ENCODE measurements around the gene PTPN14. TPM values are rescaled to one million over a fixed set of nuclear protein-coding genes. Genes with fewer than 3 reads are reported as not detected.

Gene PTPN14
- total RNA-seq, 6 donors from 2014 or later, result 15.4 to 42.9 (median 27.0) TPM

DNA sequence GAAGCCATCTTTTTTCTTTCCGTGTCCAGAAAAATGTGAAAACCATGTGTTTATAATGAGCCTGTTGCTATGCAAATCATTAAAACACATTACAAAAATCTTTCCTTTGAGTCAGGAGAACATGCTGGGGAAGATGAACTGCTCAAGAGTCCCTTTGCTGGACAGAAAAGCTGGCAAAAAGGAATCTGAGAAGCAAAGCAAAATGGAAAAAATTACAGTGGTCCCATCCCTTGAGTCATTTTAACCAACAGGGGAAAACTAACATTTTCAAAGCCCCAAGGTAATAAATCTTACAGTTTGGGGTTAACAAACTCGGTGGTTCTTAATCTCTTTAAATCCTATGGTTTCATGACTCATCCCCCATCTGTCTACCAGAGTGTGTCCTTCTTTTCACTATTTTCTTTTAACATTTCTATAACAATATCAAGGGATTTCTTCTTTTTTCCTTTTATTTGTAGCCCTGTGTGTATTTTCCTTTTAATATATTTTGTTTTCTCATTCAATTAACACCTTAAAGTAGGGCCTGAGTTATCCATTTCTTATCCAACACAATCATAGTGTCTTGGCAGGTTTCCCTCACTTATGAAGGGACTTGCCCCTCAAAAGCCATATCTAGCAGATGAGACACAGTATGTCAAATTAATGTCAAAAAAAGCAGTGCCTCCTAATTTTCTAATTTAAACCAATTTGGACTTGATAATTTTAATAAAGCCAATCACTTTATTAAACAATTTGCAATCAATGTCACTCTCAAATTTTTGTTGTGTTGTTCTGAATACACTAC, 105.4 kb downstream of the PTPN14 start:
- Histone ChIP-seq H3K27ac (no peak overlapping the region), H3K27me3 (no peaks in the 10 kb centered on the region), H3K4me1 (peaks cover 0 to 3% (median 0%) of the 10 kb centered on the region in 4 donors), H3K36me3 (peaks cover 0 to 6% (median 0%) of the 10 kb centered on the region in 4 donors), H3K9me3 (no peaks in the 10 kb centered on the region), H3K4me3 (no peak overlapping the region)
- DNase-seq (no peak), ATAC-seq (ENCODE audit: low FRiP score in 2 of 2) (peak in 1 of 2 donors; percentile 78)
- no peak for TF ChIP-seq POLR2AphosphoS5 (IDR thresholded peaks at IDR 0.05)
- TF ChIP-seq, protein P1, sequence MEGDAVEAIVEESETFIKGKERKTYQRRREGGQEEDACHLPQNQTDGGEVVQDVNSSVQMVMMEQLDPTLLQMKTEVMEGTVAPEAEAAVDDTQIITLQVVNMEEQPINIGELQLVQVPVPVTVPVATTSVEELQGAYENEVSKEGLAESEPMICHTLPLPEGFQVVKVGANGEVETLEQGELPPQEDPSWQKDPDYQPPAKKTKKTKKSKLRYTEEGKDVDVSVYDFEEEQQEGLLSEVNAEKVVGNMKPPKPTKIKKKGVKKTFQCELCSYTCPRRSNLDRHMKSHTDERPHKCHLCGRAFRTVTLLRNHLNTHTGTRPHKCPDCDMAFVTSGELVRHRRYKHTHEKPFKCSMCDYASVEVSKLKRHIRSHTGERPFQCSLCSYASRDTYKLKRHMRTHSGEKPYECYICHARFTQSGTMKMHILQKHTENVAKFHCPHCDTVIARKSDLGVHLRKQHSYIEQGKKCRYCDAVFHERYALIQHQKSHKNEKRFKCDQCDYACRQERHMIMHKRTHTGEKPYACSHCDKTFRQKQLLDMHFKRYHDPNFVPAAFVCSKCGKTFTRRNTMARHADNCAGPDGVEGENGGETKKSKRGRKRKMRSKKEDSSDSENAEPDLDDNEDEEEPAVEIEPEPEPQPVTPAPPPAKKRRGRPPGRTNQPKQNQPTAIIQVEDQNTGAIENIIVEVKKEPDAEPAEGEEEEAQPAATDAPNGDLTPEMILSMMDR (IDR thresholded peaks at IDR 0.05), result no peak
- no peak for TF ChIP-seq POLR2A (IDR thresholded peaks at IDR 0.05)
- no peak for TF ChIP-seq EP300 (IDR thresholded peaks at IDR 0.05)
- WGBS, 2 donors, result 59 to 67% methylated on average over 2 of the region's 2 CpGs

DNA sequence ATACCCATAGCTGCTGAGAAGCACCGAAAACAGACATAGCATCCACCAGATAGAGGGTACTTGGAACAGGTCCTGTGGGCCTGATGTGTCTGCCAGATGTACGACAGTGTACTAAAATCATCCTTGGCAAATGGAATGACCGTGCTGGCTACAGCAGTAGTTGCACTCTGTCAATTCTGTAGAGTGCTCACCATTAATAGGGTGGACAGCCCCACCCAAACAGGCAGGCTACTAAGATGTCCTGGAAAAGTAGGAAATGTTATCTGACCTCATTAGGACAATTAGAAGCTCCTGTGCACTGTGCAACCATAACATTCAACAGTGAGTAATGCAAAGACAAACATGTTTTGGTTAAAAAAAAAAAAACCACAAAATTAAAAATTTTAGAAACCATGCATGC, 106.2 kb downstream of the PTPN14 start:
- peak in 1 of 2 donors; percentile 27 for ATAC-seq (ENCODE audit: low FRiP score in 2 of 2)
- WGBS, 2 donors, result 89 to 93% methylated on average over 3 of the region's 3 CpGs
- no peak for DNase-seq
- H3K4me1 ChIP-seq, result peaks cover 0 to 10% (median 3%) of the 10 kb centered on the region in 4 donors
- H3K27me3 ChIP-seq, result no peaks in the 10 kb centered on the region
- TF ChIP-seq, protein P1 (IDR thresholded peaks at IDR 0.05), result no peak
- TF ChIP-seq EP300 (IDR thresholded peaks at IDR 0.05) (no peak), POLR2AphosphoS5 (IDR thresholded peaks at IDR 0.05) (no peak), POLR2A (IDR thresholded peaks at IDR 0.05) (no peak)
- H3K27ac ChIP-seq, result no peak overlapping the region
- no peak overlapping the region for H3K4me3 ChIP-seq
- H3K9me3 ChIP-seq, result no peaks in the 10 kb centered on the region
- H3K36me3 ChIP-seq, result no peaks in the 10 kb centered on the region

DNA sequence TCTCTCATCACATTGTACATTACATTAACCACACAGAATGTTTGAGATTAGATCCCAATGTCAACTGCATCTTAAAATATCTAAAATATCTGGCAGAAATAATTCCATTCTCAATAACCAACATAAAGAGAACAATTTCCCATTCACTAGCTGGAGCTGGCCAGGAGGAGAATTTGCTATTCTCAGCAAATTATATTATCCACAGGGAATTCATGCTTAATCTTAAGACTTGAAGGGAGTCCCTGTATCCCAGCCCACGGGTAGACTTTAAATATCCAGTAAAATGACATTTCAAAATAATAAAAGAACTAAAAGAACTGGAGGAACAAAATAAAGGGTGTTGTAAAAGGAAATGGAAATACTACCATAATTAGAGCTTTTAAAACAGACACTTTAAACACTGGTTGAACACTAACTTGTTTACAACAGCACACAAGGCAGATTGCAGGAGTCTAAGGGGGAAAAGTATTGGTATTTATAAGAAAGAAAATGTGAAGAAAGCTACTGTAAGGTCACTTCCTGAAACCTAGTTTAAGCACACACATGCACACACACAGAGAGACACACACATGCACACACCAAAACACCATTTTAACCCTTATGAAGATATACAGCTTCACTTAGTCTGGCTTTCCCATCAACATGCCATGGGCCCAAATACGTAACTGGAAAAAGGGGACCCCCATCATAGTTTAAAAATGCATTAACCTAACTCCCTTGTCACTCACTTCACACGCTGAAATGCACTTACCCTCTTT, 107.0 kb downstream of the PTPN14 start:
- WGBS, 2 donors, result 56 to 87% methylated on average over 3 of the region's 3 CpGs
- no peak for TF ChIP-seq POLR2AphosphoS5 (IDR thresholded peaks at IDR 0.05)
- TF ChIP-seq POLR2A (IDR thresholded peaks at IDR 0.05), result no peak
- TF ChIP-seq, protein P1 (IDR thresholded peaks at IDR 0.05), result no peak
- no peak for TF ChIP-seq EP300 (IDR thresholded peaks at IDR 0.05)

GRCh38 chr1:214441119-214441518, 110.3 kb downstream of the PTPN14 start:
- H3K27ac ChIP-seq, result no peak overlapping the region
- ATAC-seq (ENCODE audit: low FRiP score in 2 of 2), result no peak
- no peaks in the 10 kb centered on the region for H3K27me3 ChIP-seq
- TF ChIP-seq EP300 (IDR thresholded peaks at IDR 0.05) (no peak), POLR2AphosphoS5 (IDR thresholded peaks at IDR 0.05) (no peak), POLR2A (IDR thresholded peaks at IDR 0.05) (no peak)
- TF ChIP-seq, protein P1 (IDR thresholded peaks at IDR 0.05), result no peak
- peaks cover 0 to 16% (median 8%) of the 10 kb centered on the region in 4 donors for H3K4me1 ChIP-seq
- no peaks in the 10 kb centered on the region for H3K9me3 ChIP-seq
- 58 to 62% methylated on average over 3 of the region's 3 CpGs for WGBS, 2 donors
- H3K4me3 ChIP-seq, result no peak overlapping the region
- H3K36me3 ChIP-seq, result no peaks in the 10 kb centered on the region
- no peak for DNase-seq

More for the DNA sequence above, 107.0 kb downstream of the PTPN14 start:
- H3K27ac ChIP-seq, result no peak overlapping the region
- H3K36me3 ChIP-seq, result no peaks in the 10 kb centered on the region
- DNase-seq (no peak), ATAC-seq (ENCODE audit: low FRiP score in 2 of 2) (no peak)
- no peaks in the 10 kb centered on the region for H3K9me3 ChIP-seq
- H3K4me1 ChIP-seq, result peaks cover 0 to 12% (median 7%) of the 10 kb centered on the region in 4 donors
- H3K4me3 ChIP-seq, result no peak overlapping the region
- no peaks in the 10 kb centered on the region for H3K27me3 ChIP-seq

All from upper lobe of left lung (tissue), 6 donors.